HG02610 (cell line): ENCODE results near the gene DMRTA1.
"Not testable (repeated sequence)": the region's sequence is repeated elsewhere in the genome, so short reads cannot be mapped to it uniquely, and the experiment has no call there.

Source experiments
- ATAC-seq: cut with Tn5 transposase; IDR thresholded peaks from one replicate; pipeline ENCODE4 v1.9.1; 2021; ENCODE audit warnings: mild to moderate bottlenecking, moderate library complexity; ENCODE audit not compliant: unreplicated experiment

The DMRTA1 gene

DNA sequence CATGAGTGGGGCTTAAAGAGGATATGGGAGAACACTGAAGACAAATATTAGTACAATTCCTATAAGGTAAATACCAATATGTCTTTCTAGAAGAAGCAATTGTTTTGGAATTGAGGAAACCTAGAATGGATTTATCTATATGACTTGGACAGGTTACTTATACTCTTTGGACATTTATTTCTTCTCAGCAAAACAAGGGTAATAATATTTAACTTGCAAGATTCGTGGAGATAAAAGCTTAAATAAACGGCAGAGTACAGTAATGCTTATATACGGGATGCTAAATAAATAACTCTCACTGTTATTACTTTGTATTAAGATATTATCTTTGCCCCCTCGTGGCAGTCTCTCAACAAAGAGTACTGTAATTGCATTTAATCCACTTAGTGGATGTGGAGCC lies 8.6 kb downstream of the DMRTA1 start:
- no peak for ATAC-seq

DNA sequence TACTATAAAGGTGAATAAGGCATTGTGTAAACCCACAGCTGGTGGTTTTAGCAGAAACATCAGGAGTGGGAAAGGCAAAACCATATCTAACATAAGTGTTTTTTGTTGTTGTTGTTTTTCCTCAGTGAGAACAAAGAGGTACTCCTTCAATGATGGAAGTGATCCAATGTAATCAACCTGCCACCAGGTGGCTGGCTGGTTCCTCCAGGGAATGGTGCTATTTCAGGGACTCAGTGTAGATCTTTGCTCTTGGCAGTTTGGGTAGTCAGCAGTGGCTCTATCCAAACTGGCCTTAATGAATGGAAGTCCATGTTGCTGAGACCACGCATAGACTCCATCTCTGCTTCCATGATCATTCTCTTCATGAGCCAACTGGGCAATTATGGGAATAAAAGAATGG lies 10.8 kb downstream of the DMRTA1 start:
- ATAC-seq, result no peak

- no peak for ATAC-seq
Measured at GRCh38 chr9:22463205-22463604, 16.6 kb downstream of the DMRTA1 start.

DNA sequence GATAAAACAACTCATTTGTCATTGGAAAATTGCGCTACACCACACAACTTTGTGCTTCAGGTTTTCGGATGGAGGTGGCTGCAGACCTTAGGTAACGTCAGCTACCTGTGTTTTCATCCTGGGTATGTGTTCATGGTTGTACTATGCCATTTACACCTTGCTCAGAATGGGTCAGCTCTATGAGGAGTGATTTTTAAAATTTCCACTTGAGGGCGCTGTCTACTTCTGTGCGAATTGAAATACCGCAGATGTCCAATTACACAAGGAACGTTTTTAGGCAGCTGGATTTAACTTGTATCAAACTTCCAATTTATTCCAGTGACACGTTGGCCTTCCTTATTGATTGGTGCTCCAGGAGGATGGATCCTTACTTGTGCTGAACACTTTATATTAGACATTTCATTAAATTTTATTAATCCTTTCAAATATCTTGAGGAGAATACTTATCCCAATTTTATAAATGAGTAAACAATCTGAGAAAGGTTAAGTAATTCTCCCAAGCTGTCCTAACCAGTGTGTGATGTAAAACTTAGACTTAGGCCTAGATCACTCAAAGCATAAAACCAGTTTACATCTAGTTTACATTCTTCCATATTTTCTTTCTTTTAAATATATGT lies 23.4 kb downstream of the DMRTA1 start:
- ATAC-seq, result peak; percentile 64

- no peak for ATAC-seq
Measured at GRCh38 chr9:22481566-22481965, 34.9 kb downstream of the DMRTA1 start.

GRCh38 chr9:22483528-22484070 lies 37.0 kb downstream of the DMRTA1 start:
- ATAC-seq, result no peak

- ATAC-seq, result not testable (repeated sequence)
Measured at GRCh38 chr9:22496197-22496596, 49.6 kb downstream of the DMRTA1 start.
